ENCODE data around the gene TNIP1. TPM values are rescaled to one million over a fixed set of nuclear protein-coding genes. Genes with fewer than 3 reads are reported as not detected.

The TNIP1 gene
- total and polyA plus RNA-seq, 2 experiments from 2014 or later = 94.9 to 134 TPM

- H3K36me3 ChIP-seq = peaks cover 25% of the 10 kb centered on the region
- H3K9me3 ChIP-seq (ENCODE audit: low read depth) = no peaks in the 10 kb centered on the region
- no peaks in the 10 kb centered on the region for H3K27me3 ChIP-seq
- DNase-seq (ENCODE audit: low read depth in 1 of 2, low spot score in 1 of 2) = no peak
- H3K27ac ChIP-seq = no peak overlapping the region
- TF ChIP-seq CTCF (IDR thresholded peaks at IDR 0.05; ENCODE audit: low read depth, low read length) = peak; percentile 11
- no peak overlapping the region for H3K4me3 ChIP-seq
- peaks cover 3% of the 10 kb centered on the region for H3K4me1 ChIP-seq (ENCODE audit: low read depth)
These were observed 22.5 kb downstream of the TNIP1 start for GRCh38 chr5:151058301-151058700.

- Histone ChIP-seq H3K4me3 (no peak overlapping the region), H3K9me3 (ENCODE audit: low read depth) (no peaks in the 10 kb centered on the region), H3K36me3 (peaks cover 17% of the 10 kb centered on the region), H3K27ac (no peak overlapping the region), H3K27me3 (no peaks in the 10 kb centered on the region), H3K4me1 (ENCODE audit: low read depth) (no peaks in the 10 kb centered on the region)
- no peak for TF ChIP-seq CTCF (IDR thresholded peaks at IDR 0.05; ENCODE audit: low read depth, low read length)
- no peak for DNase-seq (ENCODE audit: low read depth in 1 of 2, low spot score in 1 of 2)
These were observed 24.2 kb downstream of the TNIP1 start for GRCh38 chr5:151056379-151057325.

GRCh38 chr5:151055336-151055735 is 25.5 kb downstream of the TNIP1 start:
- Histone ChIP-seq H3K27ac (no peak overlapping the region), H3K4me3 (no peak overlapping the region), H3K4me1 (ENCODE audit: low read depth) (no peaks in the 10 kb centered on the region), H3K27me3 (no peaks in the 10 kb centered on the region), H3K9me3 (ENCODE audit: low read depth) (no peaks in the 10 kb centered on the region), H3K36me3 (peaks cover 8% of the 10 kb centered on the region)
- peak in 1 of 2 donors; percentile 19 for DNase-seq (ENCODE audit: low read depth in 1 of 2, low spot score in 1 of 2)
- no peak for TF ChIP-seq CTCF (IDR thresholded peaks at IDR 0.05; ENCODE audit: low read depth, low read length)

- Histone ChIP-seq H3K4me1 (ENCODE audit: low read depth) (no peaks in the 10 kb centered on the region), H3K4me3 (no peak overlapping the region), H3K27ac (no peak overlapping the region), H3K36me3 (peaks cover 8% of the 10 kb centered on the region), H3K9me3 (ENCODE audit: low read depth) (no peaks in the 10 kb centered on the region), H3K27me3 (no peaks in the 10 kb centered on the region)
- TF ChIP-seq CTCF (IDR thresholded peaks at IDR 0.05; ENCODE audit: low read depth, low read length) = no peak
- DNase-seq (ENCODE audit: low read depth in 1 of 2, low spot score in 1 of 2) = no peak
These were observed 26.1 kb downstream of the TNIP1 start for GRCh38 chr5:151054709-151055108.

GRCh38 chr5:151053796-151054462 is 26.9 kb downstream of the TNIP1 start:
- Histone ChIP-seq H3K27me3 (no peaks in the 10 kb centered on the region), H3K4me1 (ENCODE audit: low read depth) (no peaks in the 10 kb centered on the region), H3K36me3 (peaks cover 13% of the 10 kb centered on the region), H3K4me3 (no peak overlapping the region), H3K27ac (no peak overlapping the region), H3K9me3 (ENCODE audit: low read depth) (no peaks in the 10 kb centered on the region)
- TF ChIP-seq CTCF (IDR thresholded peaks at IDR 0.05; ENCODE audit: low read depth, low read length) = no peak
- DNase-seq (ENCODE audit: low read depth in 1 of 2, low spot score in 1 of 2) = no peak
